Lower lobe of right lung (tissue), 2 donors: ENCODE data around the gene DNAH9. TPM values are rescaled to one million over a fixed set of nuclear protein-coding genes. Genes with fewer than 3 reads are reported as not detected.

Source experiments
- ATAC-seq, 2 donors: fragments of 200-7000 bp; cut with Tn5 transposase; one replicate each; pipeline ENCODE4 v1.9.1; 2020 to 2022; ENCODE audit warnings: mild to moderate bottlenecking in 2 of 2, moderate library complexity in 2 of 2
- DNase-seq: peaks from one replicate; pipeline ENCODE4 v3.0.0-alpha.2; 2020
- H3K27ac ChIP-seq: fragments of 200-600 bp; one replicate; pipeline ENCODE4 v1.8.0; 2022
- H3K27me3 ChIP-seq: fragments of 200-600 bp; one replicate; pipeline ENCODE4 v1.8.0; 2022; ENCODE audit warnings: low read depth
- H3K36me3 ChIP-seq: fragments of 200-600 bp; one replicate; pipeline ENCODE4 v1.8.0; 2022; ENCODE audit warnings: mild to moderate bottlenecking
- H3K4me1 ChIP-seq: fragments of 200-600 bp; one replicate; pipeline ENCODE4 v1.8.0; 2022
- H3K4me3 ChIP-seq: fragments of 200-600 bp; one replicate; pipeline ENCODE4 v1.8.0; 2022; ENCODE audit warnings: mild to moderate bottlenecking
- H3K9me3 ChIP-seq: fragments of 200-600 bp; one replicate; pipeline ENCODE4 v1.8.0; 2022
- intact Hi-C: fragments of 100-400 bp; cut with DNase I; formaldehyde crosslinking; loops from one replicate; pipeline ENCODE4 v1.11.0; 2022
- total RNA-seq: library from RNA; stranded (reverse); fragmentation: NEBNext Ultra II Directional; extraction: Animal tissue kit (Norgen Biotek cat#: 25700); gene quantifications from one replicate; pipeline ENCODE4 v1.2.1, GENCODE V29; 2021
- TF ChIP-seq, protein P1 (sequence below): fragments of 200-600 bp; IDR thresholded peaks from one replicate; pipeline ENCODE4 v1.8.0; 2022; ENCODE audit warnings: antibody characterized with exemption, mild to moderate bottlenecking
- donor health status: DM: no; HTN: yes; CAD: no; lungs with severe emphysema.

DNAH9 gene
- total RNA-seq, 1 donor from 2014 or later, result 22.3 TPM

- Histone ChIP-seq H3K9me3 (no peaks in the 10 kb centered on the region), H3K4me1 (no peaks in the 10 kb centered on the region), H3K4me3 (no peak overlapping the region), H3K27ac (no peak overlapping the region), H3K36me3 (no peaks in the 10 kb centered on the region), H3K27me3 (no peaks in the 10 kb centered on the region)
- intact Hi-C loops, result no loop called here
- TF ChIP-seq, protein P1, sequence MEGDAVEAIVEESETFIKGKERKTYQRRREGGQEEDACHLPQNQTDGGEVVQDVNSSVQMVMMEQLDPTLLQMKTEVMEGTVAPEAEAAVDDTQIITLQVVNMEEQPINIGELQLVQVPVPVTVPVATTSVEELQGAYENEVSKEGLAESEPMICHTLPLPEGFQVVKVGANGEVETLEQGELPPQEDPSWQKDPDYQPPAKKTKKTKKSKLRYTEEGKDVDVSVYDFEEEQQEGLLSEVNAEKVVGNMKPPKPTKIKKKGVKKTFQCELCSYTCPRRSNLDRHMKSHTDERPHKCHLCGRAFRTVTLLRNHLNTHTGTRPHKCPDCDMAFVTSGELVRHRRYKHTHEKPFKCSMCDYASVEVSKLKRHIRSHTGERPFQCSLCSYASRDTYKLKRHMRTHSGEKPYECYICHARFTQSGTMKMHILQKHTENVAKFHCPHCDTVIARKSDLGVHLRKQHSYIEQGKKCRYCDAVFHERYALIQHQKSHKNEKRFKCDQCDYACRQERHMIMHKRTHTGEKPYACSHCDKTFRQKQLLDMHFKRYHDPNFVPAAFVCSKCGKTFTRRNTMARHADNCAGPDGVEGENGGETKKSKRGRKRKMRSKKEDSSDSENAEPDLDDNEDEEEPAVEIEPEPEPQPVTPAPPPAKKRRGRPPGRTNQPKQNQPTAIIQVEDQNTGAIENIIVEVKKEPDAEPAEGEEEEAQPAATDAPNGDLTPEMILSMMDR, result no peak
- ATAC-seq (no peak), DNase-seq (no peak)
These were observed 227.4 kb downstream of the DNAH9 start for GRCh38 chr17:11825572-11826209.

- no peak for DNase-seq
- Histone ChIP-seq H3K4me3 (no peak overlapping the region), H3K4me1 (no peaks in the 10 kb centered on the region), H3K27ac (no peak overlapping the region), H3K9me3 (no peaks in the 10 kb centered on the region), H3K27me3 (no peaks in the 10 kb centered on the region), H3K36me3 (no peaks in the 10 kb centered on the region)
- intact Hi-C loops, result no loop called here
- no peak for ATAC-seq
- TF ChIP-seq, protein P1, result no peak
These were observed 234.3 kb downstream of the DNAH9 start for GRCh38 chr17:11832401-11833137.

DNA sequence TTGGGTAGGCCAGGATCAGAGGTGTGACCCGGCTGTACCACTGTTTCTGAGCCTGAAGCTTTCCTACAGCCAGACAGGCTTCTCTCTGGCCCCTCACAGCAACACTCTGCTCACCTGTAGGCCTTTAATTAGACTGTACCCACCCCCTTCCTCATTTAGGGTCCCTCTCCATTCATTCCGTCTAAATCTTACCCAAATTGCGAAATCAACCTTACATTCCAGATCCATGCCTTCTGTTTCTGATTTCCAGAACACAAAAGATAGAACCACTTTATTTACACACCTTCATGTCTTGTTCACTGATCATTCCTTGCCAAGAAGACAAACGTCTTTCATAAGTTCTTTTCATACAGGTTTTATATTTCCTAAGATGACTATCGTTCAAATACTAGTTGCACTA lies 238.2 kb downstream of the DNAH9 start:
- intact Hi-C loops, result no loop called here
- Histone ChIP-seq H3K27me3 (no peaks in the 10 kb centered on the region), H3K9me3 (no peaks in the 10 kb centered on the region), H3K4me3 (no peak overlapping the region), H3K27ac (no peak overlapping the region), H3K4me1 (no peaks in the 10 kb centered on the region), H3K36me3 (no peaks in the 10 kb centered on the region)
- ATAC-seq (no peak), DNase-seq (no peak)
- TF ChIP-seq, protein P1, result no peak

- intact Hi-C loops, result no loop called here
- TF ChIP-seq, protein P1, result no peak
- no peaks in the 10 kb centered on the region for H3K4me1 ChIP-seq
- ATAC-seq (no peak), DNase-seq (no peak)
- no peaks in the 10 kb centered on the region for H3K27me3 ChIP-seq
- H3K4me3 ChIP-seq, result no peak overlapping the region
- no peak overlapping the region for H3K27ac ChIP-seq
- H3K36me3 ChIP-seq, result no peaks in the 10 kb centered on the region
- no peaks in the 10 kb centered on the region for H3K9me3 ChIP-seq
These were observed 241.8 kb downstream of the DNAH9 start for GRCh38 chr17:11840052-11840451.

GRCh38 chr17:11840831-11841230 lies 242.6 kb downstream of the DNAH9 start:
- TF ChIP-seq, protein P1, result no peak
- Histone ChIP-seq H3K36me3 (no peaks in the 10 kb centered on the region), H3K4me1 (no peaks in the 10 kb centered on the region), H3K27me3 (no peaks in the 10 kb centered on the region), H3K9me3 (no peaks in the 10 kb centered on the region), H3K4me3 (no peak overlapping the region), H3K27ac (no peak overlapping the region)
- no peak for DNase-seq
- intact Hi-C loops, result no loop called here
- no peak for ATAC-seq
